H9 (cell line): ENCODE data around the gene TANK. TPM values are rescaled to one million over a fixed set of nuclear protein-coding genes. Genes with fewer than 3 reads are reported as not detected.

Experiments
- DNase-seq: peaks from one replicate; pipeline ENCODE4 v3.0.0-alpha.2; 2017
- H2AFZ ChIP-seq: one replicate; pipeline ENCODE4 v1.6.1; 2013; ENCODE audit warnings: mild to moderate bottlenecking, low read length, control low read depth, moderate library complexity
- H2AK5ac ChIP-seq: 2 replicates; pipeline ENCODE4 v1.6.1; 2013; ENCODE audit warnings: low read length, control low read depth, mixed read lengths; ENCODE audit not compliant: insufficient read length
- H2BK120ac ChIP-seq: one replicate; pipeline ENCODE4 v1.6.1; 2013; ENCODE audit warnings: low read depth, mild to moderate bottlenecking, low read length, control low read depth, inconsistent platforms; ENCODE audit not compliant: poor library complexity, severe bottlenecking
- H2BK12ac ChIP-seq: 2 replicates; pipeline ENCODE4 v1.6.1; 2013; ENCODE audit warnings: low read length, control low read depth, mixed read lengths, low read depth; ENCODE audit not compliant: insufficient read length
- H2BK15ac ChIP-seq: 2 replicates; pipeline ENCODE4 v1.6.1; 2013; ENCODE audit warnings: low read depth, low read length, control low read depth
- H2BK20ac ChIP-seq: one replicate; pipeline ENCODE4 v1.6.1; 2013; ENCODE audit warnings: low read depth, mild to moderate bottlenecking, low read length, control low read depth, inconsistent platforms; ENCODE audit not compliant: poor library complexity, severe bottlenecking
- H2BK5ac ChIP-seq: 2 replicates; pipeline ENCODE4 v1.6.1; 2013; ENCODE audit warnings: low read length, control low read depth, mixed read lengths; ENCODE audit not compliant: insufficient read length
- H3K14ac ChIP-seq: 2 replicates; pipeline ENCODE4 v1.6.1; 2013; ENCODE audit warnings: low read length, control low read depth; ENCODE audit not compliant: insufficient read depth
- H3K18ac ChIP-seq: 2 replicates; pipeline ENCODE4 v1.6.1; 2013; ENCODE audit warnings: low read depth, mild to moderate bottlenecking, mixed read lengths, low read length, control low read depth; ENCODE audit not compliant: insufficient read length
- H3K23ac ChIP-seq: 2 replicates; pipeline ENCODE4 v1.6.1; 2013; ENCODE audit warnings: low read length, control low read depth, mixed read lengths, low read depth; ENCODE audit not compliant: insufficient read length
- H3K23me2 ChIP-seq: 2 replicates; pipeline ENCODE4 v1.6.1; 2013; ENCODE audit warnings: low read depth, mild to moderate bottlenecking, mixed read lengths, low read length, control low read depth; ENCODE audit not compliant: insufficient read length, poor library complexity, severe bottlenecking
- H3K27ac ChIP-seq: 2 replicates; pipeline ENCODE4 v1.5.1; 2013; ENCODE audit warnings: low read length, control low read depth, mixed read lengths, low read depth; ENCODE audit not compliant: insufficient read length
- H3K27me3 ChIP-seq: 2 replicates; pipeline ENCODE4 v1.6.1; 2013; ENCODE audit warnings: low read length, control low read depth, inconsistent platforms; ENCODE audit not compliant: insufficient read depth
- H3K4ac ChIP-seq: 2 replicates; pipeline ENCODE4 v1.6.1; 2013; ENCODE audit warnings: low read depth, mild to moderate bottlenecking, control low read depth, inconsistent platforms, low read length, moderate library complexity
- H3K4me1 ChIP-seq: 2 replicates; pipeline ENCODE4 v1.6.1; 2013; ENCODE audit warnings: low read length, control low read depth, inconsistent platforms; ENCODE audit not compliant: insufficient read depth
- H3K4me2 ChIP-seq: 2 replicates; pipeline ENCODE4 v1.6.1; 2013; ENCODE audit warnings: low read length, control low read depth, mixed read lengths; ENCODE audit not compliant: insufficient read length, insufficient read depth
- H3K56ac ChIP-seq: 2 replicates; pipeline ENCODE4 v1.6.1; 2013; ENCODE audit warnings: low read depth, mild to moderate bottlenecking, mixed read lengths, low read length, control low read depth; ENCODE audit not compliant: insufficient read length
- H3K79me1 ChIP-seq: 2 replicates; pipeline ENCODE4 v1.6.1; 2013; ENCODE audit warnings: low read depth, mild to moderate bottlenecking, moderate library complexity, low read length, control low read depth, inconsistent platforms; ENCODE audit not compliant: insufficient read depth, poor library complexity, severe bottlenecking
- H3K79me2 ChIP-seq: 2 replicates; pipeline ENCODE4 v1.6.1; 2013; ENCODE audit warnings: low read length, control low read depth, inconsistent platforms; ENCODE audit not compliant: insufficient read depth
- H3K9ac ChIP-seq: 2 replicates; pipeline ENCODE4 v1.6.1; 2013; ENCODE audit warnings: low read length, control low read depth, mixed read lengths; ENCODE audit not compliant: insufficient read length; ENCODE audit errors: extremely low read depth
- H3K9me3 ChIP-seq: one replicate; pipeline ENCODE4 v1.6.1; 2013; ENCODE audit warnings: low read depth, low read length, inconsistent platforms; ENCODE audit not compliant: control insufficient read depth
- H3T11ph ChIP-seq: one replicate; pipeline ENCODE4 v1.6.1; 2013; ENCODE audit warnings: mild to moderate bottlenecking, low read length, control low read depth, inconsistent platforms
- H4K20me1 ChIP-seq: one replicate; pipeline ENCODE4 v1.6.1; 2013; ENCODE audit not compliant: control insufficient read depth, insufficient read length, insufficient read depth
- H4K5ac ChIP-seq: 2 replicates; pipeline ENCODE4 v1.6.1; 2013; ENCODE audit warnings: low read depth, mild to moderate bottlenecking, mixed read lengths, low read length, control low read depth; ENCODE audit not compliant: insufficient read length
- H4K8ac ChIP-seq: replicated peaks from 2 replicates; pipeline ENCODE4 v1.6.1; 2013; ENCODE audit warnings: low read length, control low read depth, mixed read lengths, low read depth; ENCODE audit not compliant: insufficient read length
- H4K91ac ChIP-seq: 2 replicates; pipeline ENCODE4 v1.6.1; 2013; ENCODE audit warnings: low read depth, mild to moderate bottlenecking, moderate library complexity, mixed read lengths, low read length, control low read depth; ENCODE audit not compliant: insufficient read length
- H3K27ac Mint-ChIP-seq, 3 experiments: 2 replicates in 2 of 3; 3 replicates in 1 of 3; pipeline ENCODE4 v1.8.0; 2020 to 2021; ENCODE audit warnings: mixed read lengths in 3 of 3, mild to moderate bottlenecking in 1 of 3, moderate library complexity in 1 of 3
- H3K27me3 Mint-ChIP-seq: 2 replicates; pipeline ENCODE4 v1.8.0; 2021; ENCODE audit warnings: low read depth, mild to moderate bottlenecking, moderate library complexity, mixed read lengths
- H3K36me3 Mint-ChIP-seq, 3 experiments: 2 replicates in 2 of 3; 3 replicates in 1 of 3; pipeline ENCODE4 v1.8.0; 2020 to 2021; ENCODE audit warnings: low read depth in 3 of 3, mixed read lengths in 3 of 3; ENCODE audit not compliant: insufficient read depth in 1 of 3
- H3K4me1 Mint-ChIP-seq, 2 experiments: 2 replicates each; pipeline ENCODE4 v1.8.0; 2020; ENCODE audit warnings: mixed read lengths in 2 of 2
- H3K4me3 Mint-ChIP-seq, 2 experiments: 2 replicates in 1 of 2; 3 replicates in 1 of 2; pipeline ENCODE4 v1.8.0; 2020 to 2021; ENCODE audit warnings: mild to moderate bottlenecking in 2 of 2, mixed read lengths in 2 of 2, moderate library complexity in 1 of 2
- H3K9me3 Mint-ChIP-seq, 2 experiments: 2 replicates in 1 of 2; 3 replicates in 1 of 2; pipeline ENCODE4 v1.8.0; 2020; ENCODE audit warnings: mild to moderate bottlenecking in 2 of 2, mixed read lengths in 2 of 2, moderate library complexity in 1 of 2
- CTCF ChIP-seq: fragments of 200-600 bp; sonication (generic); conservative IDR thresholded peaks from 3 replicates; pipeline ENCODE4 v1.8.0; 2021; ENCODE audit warnings: antibody characterized with exemption, mild to moderate bottlenecking
- WGBS: extraction: QIAGEN DNeasy Blood & Tissue Kit; methylation state at CpG from one replicate; pipeline ENCODE4 v1.1.7; 2013; ENCODE audit warnings: missing lambda C conversion rate, low lambda C conversion rate, mixed read lengths; ENCODE audit not compliant: insufficient read length; ENCODE audit errors: extremely low coverage; 5-methylcytosine and 5-hydroxymethylcytosine counted together
- total RNA-seq: library from RNA; stranded (reverse); gene quantifications from 2 replicates; pipeline ENCODE4 v1.2.1, GENCODE V29; 2021

The TANK gene
- total RNA-seq, 1 experiment from 2014 or later, result 23.9 TPM

GRCh38 chr2:161135951-161136593 is 24.2 kb upstream of the TANK start:
- no peak overlapping the region for H3K4me3 Mint-ChIP-seq
- Histone ChIP-seq H3K27ac (no peak overlapping the region), H3K79me2 (no peaks in the 10 kb centered on the region), H2AK5ac (no peak overlapping the region), H3K4ac (no peak overlapping the region), H3K14ac (no peak overlapping the region), H4K8ac (no peak overlapping the region), H2BK15ac (no peak overlapping the region), H4K5ac (no peak overlapping the region), H3K79me1 (no peaks in the 10 kb centered on the region), H3K4me1 (no peaks in the 10 kb centered on the region), H3K18ac (no peak overlapping the region), H2BK120ac (no peak overlapping the region), H2AFZ (no peak overlapping the region), H3K56ac (no peak overlapping the region), H4K91ac (no peak overlapping the region), H3K23ac (no peak overlapping the region), H3K27me3 (no peaks in the 10 kb centered on the region), H2BK5ac (no peak overlapping the region), H2BK20ac (no peak overlapping the region), H3K4me2 (no peak overlapping the region), H4K20me1 (no peaks in the 10 kb centered on the region), H3K23me2 (no peaks in the 10 kb centered on the region), H2BK12ac (no peak overlapping the region), H3K9ac (no peak overlapping the region), H3T11ph (no peak overlapping the region), H3K9me3 (no peaks in the 10 kb centered on the region)
- no peak for TF ChIP-seq CTCF
- DNase-seq, result no peak
- peaks cover 21 to 22% of the 10 kb centered on the region in 2 experiments for H3K4me1 Mint-ChIP-seq
- WGBS, result no CpG with 5 or more reads among the region's 4 CpGs
- H3K27ac Mint-ChIP-seq, result peak overlapping the region in 1 of 3 experiments; percentile 23; a peak in 1 of 7 replicates
- H3K9me3 Mint-ChIP-seq, result peaks cover 0 to 3% of the 10 kb centered on the region in 2 experiments; a peak in 3 of 5 replicates
- H3K36me3 Mint-ChIP-seq, result peaks cover 0 to 3% (median 0%) of the 10 kb centered on the region in 3 experiments; a peak in 1 of 7 replicates
- no peaks in the 10 kb centered on the region for H3K27me3 Mint-ChIP-seq
